HepG2 (cell line): ENCODE measurements around the gene CEBPE. TPM values are rescaled to one million over a fixed set of nuclear protein-coding genes. Genes with fewer than 3 reads are reported as not detected.
A peak's percentile ranks its signal among the peaks of the same experiment; 100 is the strongest.

Experiments
- CHD2 ChIP-seq: IDR thresholded peaks from 2 replicates; pipeline ENCODE4 v1.6.1; 2011; ENCODE audit warnings: low read depth, low read length, improper control_type of control experiment
- HMG20A ChIP-seq: IDR thresholded peaks from 2 replicates; pipeline ENCODE4 v1.6.1; 2016; ENCODE audit warnings: borderline replicate concordance
- KAT2B ChIP-seq: fragments of 150-350 bp; IDR thresholded peaks from 2 replicates; pipeline ENCODE4 v1.6.1; 2014; ENCODE audit warnings: low read depth, low read length, borderline replicate concordance
- MTF2 ChIP-seq: sonication (generic); formaldehyde crosslinking; IDR thresholded peaks from 2 replicates; pipeline ENCODE4 v1.5.0; 2020; ENCODE audit warnings: missing genetic modification reagents, borderline replicate concordance
- MZF1 ChIP-seq: sonication (generic); formaldehyde crosslinking; IDR thresholded peaks from 2 replicates; pipeline ENCODE4 v1.8.1; 2023; ENCODE audit warnings: mild to moderate bottlenecking, missing genetic modification reagents, borderline replicate concordance
- SIN3B ChIP-seq: fragments of 150-350 bp; IDR thresholded peaks from 2 replicates; pipeline ENCODE4 v1.6.1; 2014; ENCODE audit warnings: low read length
- SYNCRIP ChIP-seq: fragments of 200-400 bp; formaldehyde crosslinking; IDR thresholded peaks from 2 replicates; pipeline ENCODE4 v1.6.1; 2018; ENCODE audit warnings: mild to moderate bottlenecking, low read depth, low read length; ENCODE audit not compliant: insufficient read depth
- TAF1 ChIP-seq: sonication (generic); formaldehyde crosslinking; IDR thresholded peaks from 2 replicates; pipeline ENCODE4 v1.4.0; 2020; ENCODE audit warnings: missing genetic modification reagents
- TCF7L2 ChIP-seq: IDR thresholded peaks from 2 replicates; pipeline ENCODE4 v1.6.1; 2011; ENCODE audit warnings: mild to moderate bottlenecking, low read depth, low read length, moderate library complexity
- ZNF224 ChIP-seq: sonication (generic); formaldehyde crosslinking; IDR thresholded peaks from 2 replicates; pipeline ENCODE4 v1.5.0; 2020; ENCODE audit warnings: mild to moderate bottlenecking, missing genetic modification reagents
- ZNF253 ChIP-seq: sonication (generic); formaldehyde crosslinking; IDR thresholded peaks from 2 replicates; pipeline ENCODE4 v1.8.0; 2022; ENCODE audit warnings: mild to moderate bottlenecking, missing genetic modification reagents, borderline replicate concordance
- polyA plus RNA-seq, 8 experiments: library from polyadenylated mRNA; depleted of rRNA in 3 of 8; stranded (reverse) in 7 of 8; unstranded in 1 of 8; fragments of >200 nt; fragmentation: Illumina TruSeq in 4 of 8; extraction: Trizol in 4 of 8; gene quantifications; 2 replicates each; pipeline versions ENCODE4 v1.2.1 to v1.2.3, GENCODE V29; 2011 to 2016; ENCODE audit warnings: low read depth in 4 of 8, missing spikeins in 1 of 8, mixed read lengths in 1 of 8; ENCODE audit not compliant: insufficient read depth in 1 of 8
- total RNA-seq, 5 experiments: library from RNA; depleted of rRNA; stranded (reverse); fragments of >200 nt; fragmentation: Illumina TruSeq; extraction: Trizol; gene quantifications; 2 replicates each; pipeline ENCODE4 v1.2.3, GENCODE V29; 2016; ENCODE audit warnings: low read depth in 1 of 5
- TF ChIP-seq, protein P1 (sequence below): sonication (generic); formaldehyde crosslinking; IDR thresholded peaks from 2 replicates; pipeline ENCODE4 v1.4.0; 2020; ENCODE audit warnings: missing genetic modification reagents, borderline replicate concordance
- TF ChIP-seq, protein P2 (sequence below): sonication (generic); formaldehyde crosslinking; IDR thresholded peaks from 2 replicates; pipeline ENCODE4 v1.4.0; 2020; ENCODE audit warnings: missing genetic modification reagents
- TF ChIP-seq, protein P3 (sequence below): sonication (generic); formaldehyde crosslinking; IDR thresholded peaks from 2 replicates; pipeline ENCODE4 v1.4.0; 2020; ENCODE audit warnings: low read depth, missing genetic modification reagents
- TF ChIP-seq, protein P4 (sequence below): IDR thresholded peaks from 2 replicates; pipeline ENCODE4 v1.6.1; 2012; ENCODE audit warnings: low read length, improper control_type of control experiment
- TF ChIP-seq, protein P5 (sequence below): sonication (generic); formaldehyde crosslinking; IDR thresholded peaks from 2 replicates; pipeline ENCODE4 v1.8.1; 2022; ENCODE audit warnings: mild to moderate bottlenecking, missing genetic modification reagents

Gene CEBPE
- total and polyA plus RNA-seq, 2 of the 13 experiments (the other 11 are each of a cell fraction or from before 2014, with no cell fraction given), result 0.09 to 0.11 TPM

DNA sequence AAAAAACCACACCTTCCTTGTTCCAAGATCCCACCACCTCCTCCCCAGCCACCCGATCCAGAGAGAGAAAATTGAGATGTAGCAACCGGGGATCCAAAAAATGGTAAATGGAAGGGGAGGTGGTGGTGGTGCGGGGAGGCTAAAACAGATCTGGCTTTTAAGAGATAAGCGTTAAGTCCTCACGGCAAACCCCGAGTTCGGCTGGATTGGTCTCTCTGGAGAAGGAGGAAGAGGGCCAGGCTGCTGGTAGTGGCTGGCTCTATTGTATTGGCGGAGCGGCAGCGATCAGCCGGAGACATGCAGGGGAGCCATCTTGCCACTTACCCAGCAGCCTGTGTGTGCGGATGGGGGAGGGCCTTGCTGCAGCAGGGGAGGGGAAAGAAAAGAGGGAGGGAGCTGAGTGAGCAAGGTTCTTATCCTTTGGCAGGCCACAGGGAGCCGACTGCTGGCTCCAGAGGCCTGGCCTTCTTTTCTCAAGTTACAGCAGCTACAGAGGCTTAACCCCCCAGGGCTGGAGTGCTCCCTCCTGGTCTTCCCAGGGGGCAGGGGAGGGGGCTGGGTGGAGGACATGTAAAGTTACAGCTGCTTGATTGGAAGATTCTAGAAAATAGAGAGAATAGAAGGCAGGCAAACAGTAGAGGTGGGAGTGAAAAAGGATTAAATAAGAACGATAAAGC, 47.7 kb downstream of the CEBPE start (continued):
- no peak for TF ChIP-seq MZF1 (CRISPR knock-in tag)
- no peak for TF ChIP-seq SYNCRIP
- peak; percentile 81 for TF ChIP-seq SIN3B
- TF ChIP-seq HMG20A (CRISPR knock-in tag), result no peak; the same call in 1 of the 2 replicates
- TF ChIP-seq ZNF224 (CRISPR knock-in tag), result peak; percentile 91; the same call in 1 of the 2 replicates
- TF ChIP-seq, protein P1, sequence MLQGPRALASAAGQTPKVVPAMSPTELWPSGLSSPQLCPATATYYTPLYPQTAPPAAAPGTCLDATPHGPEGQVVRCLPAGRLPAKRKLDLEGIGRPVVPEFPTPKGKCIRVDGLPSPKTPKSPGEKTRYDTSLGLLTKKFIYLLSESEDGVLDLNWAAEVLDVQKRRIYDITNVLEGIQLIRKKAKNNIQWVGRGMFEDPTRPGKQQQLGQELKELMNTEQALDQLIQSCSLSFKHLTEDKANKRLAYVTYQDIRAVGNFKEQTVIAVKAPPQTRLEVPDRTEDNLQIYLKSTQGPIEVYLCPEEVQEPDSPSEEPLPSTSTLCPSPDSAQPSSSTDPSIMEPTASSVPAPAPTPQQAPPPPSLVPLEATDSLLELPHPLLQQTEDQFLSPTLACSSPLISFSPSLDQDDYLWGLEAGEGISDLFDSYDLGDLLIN (CRISPR knock-in tag), result 0 out of 2 replicates have a peak, but pooled peaks have one; percentile 38
- TF ChIP-seq, protein P2, sequence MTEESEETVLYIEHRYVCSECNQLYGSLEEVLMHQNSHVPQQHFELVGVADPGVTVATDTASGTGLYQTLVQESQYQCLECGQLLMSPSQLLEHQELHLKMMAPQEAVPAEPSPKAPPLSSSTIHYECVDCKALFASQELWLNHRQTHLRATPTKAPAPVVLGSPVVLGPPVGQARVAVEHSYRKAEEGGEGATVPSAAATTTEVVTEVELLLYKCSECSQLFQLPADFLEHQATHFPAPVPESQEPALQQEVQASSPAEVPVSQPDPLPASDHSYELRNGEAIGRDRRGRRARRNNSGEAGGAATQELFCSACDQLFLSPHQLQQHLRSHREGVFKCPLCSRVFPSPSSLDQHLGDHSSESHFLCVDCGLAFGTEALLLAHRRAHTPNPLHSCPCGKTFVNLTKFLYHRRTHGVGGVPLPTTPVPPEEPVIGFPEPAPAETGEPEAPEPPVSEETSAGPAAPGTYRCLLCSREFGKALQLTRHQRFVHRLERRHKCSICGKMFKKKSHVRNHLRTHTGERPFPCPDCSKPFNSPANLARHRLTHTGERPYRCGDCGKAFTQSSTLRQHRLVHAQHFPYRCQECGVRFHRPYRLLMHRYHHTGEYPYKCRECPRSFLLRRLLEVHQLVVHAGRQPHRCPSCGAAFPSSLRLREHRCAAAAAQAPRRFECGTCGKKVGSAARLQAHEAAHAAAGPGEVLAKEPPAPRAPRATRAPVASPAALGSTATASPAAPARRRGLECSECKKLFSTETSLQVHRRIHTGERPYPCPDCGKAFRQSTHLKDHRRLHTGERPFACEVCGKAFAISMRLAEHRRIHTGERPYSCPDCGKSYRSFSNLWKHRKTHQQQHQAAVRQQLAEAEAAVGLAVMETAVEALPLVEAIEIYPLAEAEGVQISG (CRISPR knock-in tag), result peak; percentile 88
- TF ChIP-seq, protein P3, sequence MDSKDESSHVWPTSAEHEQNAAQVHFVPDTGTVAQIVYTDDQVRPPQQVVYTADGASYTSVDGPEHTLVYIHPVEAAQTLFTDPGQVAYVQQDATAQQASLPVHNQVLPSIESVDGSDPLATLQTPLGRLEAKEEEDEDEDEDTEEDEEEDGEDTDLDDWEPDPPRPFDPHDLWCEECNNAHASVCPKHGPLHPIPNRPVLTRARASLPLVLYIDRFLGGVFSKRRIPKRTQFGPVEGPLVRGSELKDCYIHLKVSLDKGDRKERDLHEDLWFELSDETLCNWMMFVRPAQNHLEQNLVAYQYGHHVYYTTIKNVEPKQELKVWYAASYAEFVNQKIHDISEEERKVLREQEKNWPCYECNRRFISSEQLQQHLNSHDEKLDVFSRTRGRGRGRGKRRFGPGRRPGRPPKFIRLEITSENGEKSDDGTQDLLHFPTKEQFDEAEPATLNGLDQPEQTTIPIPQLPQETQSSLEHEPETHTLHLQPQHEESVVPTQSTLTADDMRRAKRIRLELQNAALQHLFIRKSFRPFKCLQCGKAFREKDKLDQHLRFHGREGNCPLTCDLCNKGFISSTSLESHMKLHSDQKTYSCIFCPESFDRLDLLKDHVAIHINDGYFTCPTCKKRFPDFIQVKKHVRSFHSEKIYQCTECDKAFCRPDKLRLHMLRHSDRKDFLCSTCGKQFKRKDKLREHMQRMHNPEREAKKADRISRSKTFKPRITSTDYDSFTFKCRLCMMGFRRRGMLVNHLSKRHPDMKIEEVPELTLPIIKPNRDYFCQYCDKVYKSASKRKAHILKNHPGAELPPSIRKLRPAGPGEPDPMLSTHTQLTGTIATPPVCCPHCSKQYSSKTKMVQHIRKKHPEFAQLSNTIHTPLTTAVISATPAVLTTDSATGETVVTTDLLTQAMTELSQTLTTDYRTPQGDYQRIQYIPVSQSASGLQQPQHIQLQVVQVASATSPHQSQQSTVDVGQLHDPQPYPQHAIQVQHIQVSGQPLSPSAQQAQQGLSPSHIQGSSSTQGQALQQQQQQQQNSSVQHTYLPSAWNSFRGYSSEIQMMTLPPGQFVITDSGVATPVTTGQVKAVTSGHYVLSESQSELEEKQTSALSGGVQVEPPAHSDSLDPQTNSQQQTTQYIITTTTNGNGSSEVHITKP, result peak; percentile 43; the same call in 1 of the 2 replicates
- TF ChIP-seq KAT2B, result no peak
- no peak for TF ChIP-seq CHD2
- TF ChIP-seq, protein P4, sequence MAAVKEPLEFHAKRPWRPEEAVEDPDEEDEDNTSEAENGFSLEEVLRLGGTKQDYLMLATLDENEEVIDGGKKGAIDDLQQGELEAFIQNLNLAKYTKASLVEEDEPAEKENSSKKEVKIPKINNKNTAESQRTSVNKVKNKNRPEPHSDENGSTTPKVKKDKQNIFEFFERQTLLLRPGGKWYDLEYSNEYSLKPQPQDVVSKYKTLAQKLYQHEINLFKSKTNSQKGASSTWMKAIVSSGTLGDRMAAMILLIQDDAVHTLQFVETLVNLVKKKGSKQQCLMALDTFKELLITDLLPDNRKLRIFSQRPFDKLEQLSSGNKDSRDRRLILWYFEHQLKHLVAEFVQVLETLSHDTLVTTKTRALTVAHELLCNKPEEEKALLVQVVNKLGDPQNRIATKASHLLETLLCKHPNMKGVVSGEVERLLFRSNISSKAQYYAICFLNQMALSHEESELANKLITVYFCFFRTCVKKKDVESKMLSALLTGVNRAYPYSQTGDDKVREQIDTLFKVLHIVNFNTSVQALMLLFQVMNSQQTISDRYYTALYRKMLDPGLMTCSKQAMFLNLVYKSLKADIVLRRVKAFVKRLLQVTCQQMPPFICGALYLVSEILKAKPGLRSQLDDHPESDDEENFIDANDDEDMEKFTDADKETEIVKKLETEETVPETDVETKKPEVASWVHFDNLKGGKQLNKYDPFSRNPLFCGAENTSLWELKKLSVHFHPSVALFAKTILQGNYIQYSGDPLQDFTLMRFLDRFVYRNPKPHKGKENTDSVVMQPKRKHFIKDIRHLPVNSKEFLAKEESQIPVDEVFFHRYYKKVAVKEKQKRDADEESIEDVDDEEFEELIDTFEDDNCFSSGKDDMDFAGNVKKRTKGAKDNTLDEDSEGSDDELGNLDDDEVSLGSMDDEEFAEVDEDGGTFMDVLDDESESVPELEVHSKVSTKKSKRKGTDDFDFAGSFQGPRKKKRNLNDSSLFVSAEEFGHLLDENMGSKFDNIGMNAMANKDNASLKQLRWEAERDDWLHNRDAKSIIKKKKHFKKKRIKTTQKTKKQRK, result no peak
- peak; percentile 98 for TF ChIP-seq TAF1 (CRISPR knock-in tag)
- peak; percentile 78; the same call in 1 of the 2 replicates for TF ChIP-seq MTF2 (CRISPR knock-in tag)
- TF ChIP-seq, protein P5, sequence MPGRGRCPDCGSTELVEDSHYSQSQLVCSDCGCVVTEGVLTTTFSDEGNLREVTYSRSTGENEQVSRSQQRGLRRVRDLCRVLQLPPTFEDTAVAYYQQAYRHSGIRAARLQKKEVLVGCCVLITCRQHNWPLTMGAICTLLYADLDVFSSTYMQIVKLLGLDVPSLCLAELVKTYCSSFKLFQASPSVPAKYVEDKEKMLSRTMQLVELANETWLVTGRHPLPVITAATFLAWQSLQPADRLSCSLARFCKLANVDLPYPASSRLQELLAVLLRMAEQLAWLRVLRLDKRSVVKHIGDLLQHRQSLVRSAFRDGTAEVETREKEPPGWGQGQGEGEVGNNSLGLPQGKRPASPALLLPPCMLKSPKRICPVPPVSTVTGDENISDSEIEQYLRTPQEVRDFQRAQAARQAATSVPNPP, result peak; percentile 88; the same call in 1 of the 2 replicates
- TF ChIP-seq ZNF253 (CRISPR knock-in tag), result no peak
- TF ChIP-seq TCF7L2, result no peak
